GM23338 (cell line): ENCODE measurements around the gene FASLG. TPM values are rescaled to one million over a fixed set of nuclear protein-coding genes. Genes with fewer than 3 reads are reported as not detected.

Experiments used
- ATAC-seq: fragments of 200-7000 bp; cut with Tn5 transposase; 3 replicates; pipeline ENCODE4 v1.9.1; 2020
- DNase-seq: peaks from one replicate; pipeline ENCODE4 v3.0.0-alpha.2; 2015; ENCODE audit warnings: low spot score
- H2AFZ ChIP-seq: fragments of 200-600 bp; sonication (generic); 2 replicates; pipeline ENCODE4 v1.8.0; 2016; ENCODE audit warnings: antibody characterized with exemption, mild to moderate bottlenecking, moderate library complexity
- H3F3A ChIP-seq: fragments of 200-600 bp; sonication (generic); replicated peaks from 2 replicates; pipeline ENCODE4 v1.8.0; 2017; ENCODE audit warnings: antibody characterized with exemption, mixed run types, low read depth
- H3K27ac ChIP-seq: fragments of 200-600 bp; sonication (generic); 2 replicates; pipeline ENCODE4 v1.6.1; 2016; ENCODE audit warnings: low read depth
- H3K27me3 ChIP-seq: fragments of 200-600 bp; sonication (generic); 2 replicates; pipeline ENCODE4 v1.8.0; 2016; ENCODE audit warnings: mild to moderate bottlenecking, mixed run types, moderate library complexity; ENCODE audit not compliant: insufficient read depth
- H3K36me3 ChIP-seq: fragments of 200-600 bp; sonication (generic); 2 replicates; pipeline ENCODE4 v1.8.0; 2016; ENCODE audit warnings: mild to moderate bottlenecking; ENCODE audit not compliant: insufficient read depth
- H3K4me1 ChIP-seq: fragments of 200-600 bp; sonication (generic); 2 replicates; pipeline ENCODE4 v1.8.0; 2016; ENCODE audit warnings: mild to moderate bottlenecking, moderate library complexity; ENCODE audit not compliant: insufficient read depth
- H3K4me2 ChIP-seq: fragments of 200-600 bp; sonication (generic); 2 replicates; pipeline ENCODE4 v1.7.1; 2017; ENCODE audit warnings: mixed run types
- H3K4me3 ChIP-seq: fragments of 200-600 bp; sonication (generic); 2 replicates; pipeline ENCODE4 v1.6.1; 2016; ENCODE audit warnings: mixed run types
- H3K79me2 ChIP-seq: fragments of 200-600 bp; sonication (generic); replicated peaks from 2 replicates; pipeline ENCODE4 v1.8.0; 2017; ENCODE audit warnings: mild to moderate bottlenecking; ENCODE audit not compliant: insufficient read depth
- H3K9me2 ChIP-seq: fragments of 200-600 bp; sonication (generic); 2 replicates; pipeline ENCODE4 v1.8.0; 2017; ENCODE audit not compliant: insufficient read depth
- H4K20me1 ChIP-seq: fragments of 200-600 bp; sonication (generic); replicated peaks from 2 replicates; pipeline ENCODE4 v1.8.0; 2017; ENCODE audit warnings: mild to moderate bottlenecking; ENCODE audit not compliant: insufficient read depth
- H3K27ac Mint-ChIP-seq: 2 replicates; pipeline ENCODE4 v1.8.0; 2020; ENCODE audit warnings: inconsistent platforms, mild to moderate bottlenecking, moderate library complexity, mixed read lengths
- H3K27me3 Mint-ChIP-seq: 3 replicates; pipeline ENCODE4 v1.8.0; 2022; ENCODE audit warnings: low read depth, mild to moderate bottlenecking, moderate library complexity, mixed read lengths, inconsistent platforms; ENCODE audit not compliant: insufficient read depth, poor library complexity
- H3K36me3 Mint-ChIP-seq: 3 replicates; pipeline ENCODE4 v1.8.0; 2021; ENCODE audit warnings: low read depth, mild to moderate bottlenecking, inconsistent platforms, moderate library complexity, mixed read lengths
- H3K4me1 Mint-ChIP-seq: 3 replicates; pipeline ENCODE4 v1.8.0; 2020; ENCODE audit warnings: mild to moderate bottlenecking, inconsistent platforms, mixed read lengths
- H3K4me3 Mint-ChIP-seq: 3 replicates; pipeline ENCODE4 v1.8.0; 2021; ENCODE audit warnings: moderate library complexity, mild to moderate bottlenecking, inconsistent platforms, mixed read lengths
- H3K9me3 Mint-ChIP-seq: 3 replicates; pipeline ENCODE4 v1.8.0; 2020; ENCODE audit warnings: moderate library complexity, mild to moderate bottlenecking, inconsistent platforms, mixed read lengths
- CREB1 ChIP-seq: fragments of 250-450 bp; sonication (Bioruptor Pico); IDR thresholded peaks from 2 replicates; pipeline ENCODE4 v1.5.0; 2020; ENCODE audit warnings: low read depth, mild to moderate bottlenecking, moderate library complexity
- CTCF ChIP-seq, 2 experiments: fragments of 200-600 bp in 1 of 2; sonication (generic) in 1 of 2; conservative IDR thresholded peaks; 2 replicates each; pipeline versions ENCODE4 v1.5.1 to v1.6.1; 2016 to 2017; ENCODE audit warnings: antibody characterized with exemption in 2 of 2, low read depth in 2 of 2, mild to moderate bottlenecking in 2 of 2, moderate library complexity in 1 of 2
- ETS1 ChIP-seq: IDR thresholded peaks from 2 replicates; pipeline ENCODE4 v1.6.1; 2016; ENCODE audit warnings: antibody characterized with exemption
- EZH2 ChIP-seq: fragments of 200-600 bp; sonication (generic); IDR thresholded peaks from one replicate; pipeline ENCODE4 v1.8.0; 2017; ENCODE audit warnings: antibody characterized with exemption, mild to moderate bottlenecking, low read depth; ENCODE audit not compliant: unreplicated experiment
- EZH2phosphoT487 ChIP-seq: fragments of 200-600 bp; sonication (generic); IDR thresholded peaks from one replicate; pipeline ENCODE4 v1.8.1; 2018; ENCODE audit warnings: antibody characterized with exemption; ENCODE audit not compliant: unreplicated experiment
- JUNB ChIP-seq: IDR thresholded peaks from one replicate; pipeline ENCODE4 v1.6.1; 2016; ENCODE audit warnings: antibody characterized with exemption; ENCODE audit not compliant: unreplicated experiment
- NANOG ChIP-seq: IDR thresholded peaks from 2 replicates; pipeline ENCODE4 v1.6.1; 2016; ENCODE audit warnings: antibody characterized with exemption, borderline replicate concordance
- POLR2AphosphoS5 ChIP-seq: IDR thresholded peaks from 2 replicates; pipeline ENCODE4 v1.6.1; 2016; ENCODE audit warnings: antibody characterized with exemption, low read depth
- REST ChIP-seq: IDR thresholded peaks from one replicate; pipeline ENCODE4 v1.6.1; 2018; ENCODE audit warnings: antibody characterized with exemption; ENCODE audit not compliant: unreplicated experiment
- STAT1 ChIP-seq: IDR thresholded peaks from one replicate; pipeline ENCODE4 v1.6.1; 2016; ENCODE audit warnings: antibody characterized with exemption; ENCODE audit not compliant: unreplicated experiment
- ZNF114 ChIP-seq: fragments of 250-450 bp; sonication (Bioruptor Pico); IDR thresholded peaks from 2 replicates; pipeline ENCODE4 v1.5.0; 2020; ENCODE audit warnings: mild to moderate bottlenecking, moderate library complexity
- ZNF331 ChIP-seq: fragments of 250-450 bp; sonication (Bioruptor Pico); IDR thresholded peaks from 2 replicates; pipeline ENCODE4 v1.5.0; 2020; ENCODE audit warnings: low read depth, mild to moderate bottlenecking, moderate library complexity
- ZNF462 ChIP-seq: fragments of 250-450 bp; sonication (Bioruptor Pico); IDR thresholded peaks from 2 replicates; pipeline ENCODE4 v1.5.0; 2020; ENCODE audit warnings: mild to moderate bottlenecking, moderate library complexity
- polyA plus RNA-seq: library from polyadenylated mRNA; unstranded; fragments of >200 nt; fragmentation: Nextera tagmentation; extraction: Ambion mirVana; gene quantifications from 2 replicates; pipeline ENCODE4 v1.2.1, GENCODE V29; 2016
- total RNA-seq: library from RNA; depleted of rRNA; stranded (reverse); fragments of >200 nt; shearing (Covaris generic); gene quantifications from 2 replicates; pipeline ENCODE4 v1.2.3, GENCODE V29; 2014

FASLG gene
- total and polyA plus RNA-seq, 2 experiments from 2014 or later = not detected

GRCh38 chr1:172680244-172680643, 21.3 kb downstream of the FASLG start:
- H3K36me3 Mint-ChIP-seq = no peaks in the 10 kb centered on the region
- no peak overlapping the region for H3K27ac ChIP-seq
- DNase-seq (no peak), ATAC-seq (no peak)
- H3K27me3 ChIP-seq = no peaks in the 10 kb centered on the region
- H3K9me3 Mint-ChIP-seq = peaks cover 3% of the 10 kb centered on the region; the same call in 1 of the 3 replicates
- no peaks in the 10 kb centered on the region for H3K27me3 Mint-ChIP-seq
- H3F3A ChIP-seq = no peaks in the 10 kb centered on the region
- H3K79me2 ChIP-seq = no peaks in the 10 kb centered on the region
- no peak overlapping the region for H3K4me2 ChIP-seq
- no peaks in the 10 kb centered on the region for H3K36me3 ChIP-seq
- H3K4me3 ChIP-seq = no peak overlapping the region
- peak overlapping the region; percentile 27 for H3K27ac Mint-ChIP-seq
- no peaks in the 10 kb centered on the region for H3K9me2 ChIP-seq
- no peak overlapping the region for H3K4me3 Mint-ChIP-seq
- 0 out of 2 replicates have a peak overlapping the region, but pooled peaks have one; percentile 77 for H2AFZ ChIP-seq
- TF ChIP-seq NANOG = no peak
- no peak for TF ChIP-seq CTCF (conservative IDR thresholded peaks at IDR 0.05; ENCODE audit: low read depth in 2 of 2)
- TF ChIP-seq ZNF462 (CRISPR knock-in tag) = no peak
- no peak for TF ChIP-seq CREB1 (CRISPR knock-in tag)
- TF ChIP-seq REST = no peak
- no peak for TF ChIP-seq EZH2phosphoT487
- no peak for TF ChIP-seq STAT1
- TF ChIP-seq EZH2 = no peak
- TF ChIP-seq ETS1 = no peak
- TF ChIP-seq POLR2AphosphoS5 = no peak
- TF ChIP-seq JUNB = no peak
- no peak for TF ChIP-seq ZNF331 (CRISPR knock-in tag)
- TF ChIP-seq ZNF114 (CRISPR knock-in tag) = no peak
- H3K4me1 ChIP-seq = peaks cover 13% of the 10 kb centered on the region; the same call in 1 of the 2 replicates
- H4K20me1 ChIP-seq = no peaks in the 10 kb centered on the region
- H3K4me1 Mint-ChIP-seq = peaks cover 35% of the 10 kb centered on the region
